Stimulated activated naive CD4-positive, alpha-beta T cell treated with Interleukin-2 at 50 U/mL for 16 hours (primary cell): Measurements from ENCODE around the gene ARHGEF33.
"Not testable (repeated sequence)": the region's sequence is repeated elsewhere in the genome, so short reads cannot be mapped to it uniquely, and the experiment has no call there.

Experiments
- DNase-seq: peaks from one replicate; lab custom pipeline; 2025; lab: John Stamatoyannopoulos, UW

ARHGEF33 gene

GRCh38 chr2:38911191-38911590 is 21.5 kb downstream of the ARHGEF33 start:
- DNase-seq, result no peak

DNA sequence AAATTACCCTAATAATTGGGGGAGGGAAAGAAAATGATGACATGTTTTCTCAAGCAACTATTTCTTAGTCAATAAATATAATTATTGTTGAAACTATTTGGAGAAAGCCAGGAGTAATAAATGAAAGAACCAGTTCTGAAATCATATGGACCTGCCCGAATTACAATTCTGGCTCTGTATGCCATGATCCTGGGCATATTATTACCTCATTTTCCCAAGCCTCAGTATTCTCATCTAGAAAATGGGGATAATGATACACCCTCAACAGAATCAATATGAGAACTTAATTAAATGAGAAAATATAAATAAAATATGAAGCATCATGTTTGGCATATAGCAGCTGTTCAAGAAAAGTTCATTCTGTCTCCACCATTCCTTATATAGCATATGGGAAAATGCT is 22.9 kb downstream of the ARHGEF33 start:
- no peak for DNase-seq

GRCh38 chr2:38922389-38922788 is 32.7 kb downstream of the ARHGEF33 start:
- no peak for DNase-seq

DNA sequence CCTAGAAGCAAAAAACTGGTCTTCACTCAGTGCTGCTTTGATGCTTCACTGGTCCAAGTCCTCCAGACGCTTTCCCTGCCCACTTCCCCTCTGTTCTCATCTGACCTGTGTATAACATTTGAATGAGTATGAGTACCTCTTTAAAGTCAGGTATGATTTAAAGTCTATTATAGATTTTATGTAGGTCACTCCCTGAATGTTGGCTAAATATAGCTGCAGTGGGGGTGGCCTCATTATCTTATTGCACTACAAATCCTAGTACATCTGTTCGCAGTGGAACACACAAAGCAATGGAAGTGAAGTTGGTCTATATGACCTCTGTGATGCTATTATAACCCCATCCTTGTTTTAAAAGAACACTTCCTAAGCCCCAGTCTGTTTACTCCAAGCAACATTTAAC is 33.2 kb downstream of the ARHGEF33 start:
- no peak for DNase-seq

DNA sequence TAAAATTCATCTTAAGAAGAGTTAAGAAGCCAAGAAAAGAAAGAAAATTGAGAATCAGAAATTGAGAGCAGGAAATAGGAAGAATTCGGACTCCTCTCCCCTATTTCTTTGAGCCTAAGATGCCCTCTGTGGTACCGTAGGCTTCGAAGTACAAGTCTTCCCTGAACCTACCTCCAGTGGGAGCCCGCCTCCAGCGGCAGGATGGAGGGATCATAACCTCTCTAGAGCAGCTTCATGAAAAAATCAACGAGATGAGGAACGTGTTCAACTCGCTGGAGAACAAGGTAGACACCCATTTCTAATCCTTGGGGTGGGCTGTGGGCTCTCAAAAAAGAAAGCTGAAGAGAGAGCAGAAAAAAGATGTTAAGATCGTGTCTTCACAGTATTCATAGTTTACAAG is 36.3 kb downstream of the ARHGEF33 start:
- no peak for DNase-seq

- no peak for DNase-seq
Measured at GRCh38 chr2:38930600-38930999, 40.9 kb downstream of the ARHGEF33 start.

- no peak for DNase-seq
Measured at GRCh38 chr2:38932586-38932985, 42.9 kb downstream of the ARHGEF33 start.

GRCh38 chr2:38933653-38934052 is 44.0 kb downstream of the ARHGEF33 start:
- DNase-seq, result no peak

- no peak for DNase-seq
Measured at GRCh38 chr2:38934742-38935141, 45.1 kb downstream of the ARHGEF33 start.

GRCh38 chr2:38935568-38936172 is 46.0 kb downstream of the ARHGEF33 start:
- DNase-seq, result no peak

- not testable (repeated sequence) for DNase-seq
Measured at GRCh38 chr2:38936516-38936915, 46.8 kb downstream of the ARHGEF33 start.

- no peak for DNase-seq
Measured at GRCh38 chr2:38937548-38937947, 47.9 kb downstream of the ARHGEF33 start.

GRCh38 chr2:38940746-38941145 is 51.1 kb downstream of the ARHGEF33 start:
- DNase-seq, result no peak

GRCh38 chr2:38943784-38944183 is 54.1 kb downstream of the ARHGEF33 start:
- no peak for DNase-seq

GRCh38 chr2:38945372-38945771 is 55.7 kb downstream of the ARHGEF33 start:
- no peak for DNase-seq

GRCh38 chr2:38945911-38946310 is 56.2 kb downstream of the ARHGEF33 start:
- DNase-seq, result no peak

- peak; percentile 55 for DNase-seq
Measured at GRCh38 chr2:38947241-38948239, 57.9 kb downstream of the ARHGEF33 start.

- DNase-seq, result no peak
Measured at GRCh38 chr2:38948387-38948882, 58.8 kb downstream of the ARHGEF33 start.

DNA sequence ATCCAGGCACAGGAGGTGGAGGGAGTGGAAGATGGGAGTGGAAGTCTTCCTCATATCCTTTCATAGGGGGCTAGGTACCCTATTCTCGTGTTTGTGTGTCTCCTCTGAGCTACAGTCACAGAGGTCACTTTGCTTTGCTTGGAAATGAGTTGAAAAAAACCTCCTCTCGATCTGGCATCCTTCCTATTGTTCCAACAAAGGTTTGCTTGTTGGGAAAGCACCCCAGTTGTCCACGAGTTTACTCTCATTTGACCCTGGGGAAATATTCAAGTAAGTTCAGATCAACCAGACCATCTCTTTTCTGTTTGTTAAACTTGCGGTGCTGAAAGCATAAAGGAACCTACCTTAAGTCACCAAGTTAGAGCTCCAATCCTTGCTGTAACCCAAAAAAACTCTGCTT is 59.3 kb downstream of the ARHGEF33 start:
- DNase-seq, result no peak

DNA sequence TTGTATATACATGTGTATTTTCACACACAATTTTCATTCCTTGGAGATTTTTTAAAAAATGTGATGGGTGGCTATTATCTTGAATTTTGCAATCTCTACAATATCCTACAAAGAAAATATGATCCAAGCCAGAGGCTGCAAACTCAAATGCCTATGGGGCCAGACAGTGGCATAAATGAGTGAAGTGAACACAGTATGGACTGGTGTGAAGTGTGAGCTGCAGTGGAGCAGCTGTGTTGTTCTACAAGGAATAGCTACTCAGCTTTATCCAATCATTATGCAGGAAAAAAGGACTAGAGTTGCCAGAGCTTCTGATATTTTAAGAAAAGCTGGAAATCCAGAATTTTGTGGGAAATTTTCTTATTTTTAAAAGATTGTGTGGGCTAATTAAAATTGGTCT is 62.1 kb downstream of the ARHGEF33 start:
- DNase-seq, result no peak

- DNase-seq, result no peak
Measured at GRCh38 chr2:38957972-38958371, 68.3 kb downstream of the ARHGEF33 start.

DNA sequence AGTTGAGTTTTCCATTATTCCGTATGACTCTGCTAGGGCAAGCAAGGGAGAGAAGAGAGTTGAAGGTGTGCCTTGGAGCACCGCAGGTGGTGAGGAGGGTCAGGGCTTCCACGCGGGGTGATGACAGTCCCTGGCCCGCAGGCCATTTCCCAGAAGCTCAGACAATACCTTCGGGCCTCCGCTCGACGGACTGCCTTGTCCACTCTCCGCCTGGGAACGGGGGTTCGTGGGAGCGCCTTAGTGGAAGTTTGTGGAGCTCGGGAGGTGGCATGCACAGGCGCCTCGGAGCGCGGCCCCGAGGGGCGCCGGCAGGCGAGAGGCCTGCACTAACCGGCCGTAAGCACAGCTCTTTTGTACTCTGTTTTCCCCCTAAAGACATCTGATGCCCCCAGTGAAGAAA is 69.8 kb downstream of the ARHGEF33 start:
- DNase-seq, result no peak

DNA sequence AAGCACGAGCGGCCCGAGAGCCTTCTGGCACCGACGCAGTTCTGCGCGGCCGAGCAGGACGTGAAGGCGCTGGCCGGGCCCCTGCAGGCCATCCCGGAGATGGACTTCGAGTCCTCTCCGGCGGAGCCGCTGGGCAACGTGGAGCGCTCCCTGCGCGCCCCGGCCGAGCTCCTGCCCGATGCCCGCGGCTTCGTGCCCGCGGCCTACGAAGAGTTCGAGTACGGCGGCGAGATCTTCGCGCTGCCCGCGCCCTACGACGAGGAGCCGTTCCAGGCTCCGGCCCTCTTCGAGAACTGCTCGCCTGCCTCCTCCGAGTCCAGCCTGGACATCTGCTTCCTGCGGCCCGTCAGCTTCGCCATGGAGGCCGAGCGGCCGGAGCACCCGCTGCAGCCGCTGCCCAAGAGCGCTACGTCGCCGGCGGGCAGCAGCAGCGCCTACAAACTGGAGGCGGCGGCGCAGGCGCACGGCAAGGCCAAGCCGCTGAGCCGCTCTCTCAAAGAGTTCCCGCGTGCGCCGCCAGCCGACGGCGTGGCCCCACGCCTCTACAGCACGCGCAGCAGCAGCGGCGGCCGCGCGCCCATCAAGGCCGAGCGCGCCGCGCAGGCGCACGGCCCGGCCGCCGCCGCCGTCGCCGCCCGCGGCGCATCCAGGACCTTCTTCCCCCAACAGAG is 70.4 kb downstream of the ARHGEF33 start:
- peak; percentile 70 for DNase-seq
